ENCODE results near the gene GNAQ. TPM values are rescaled to one million over a fixed set of nuclear protein-coding genes. Genes with fewer than 3 reads are reported as not detected.

Gene GNAQ
- total RNA-seq, 1 experiment from 2014 or later, result 48.6 TPM

DNA sequence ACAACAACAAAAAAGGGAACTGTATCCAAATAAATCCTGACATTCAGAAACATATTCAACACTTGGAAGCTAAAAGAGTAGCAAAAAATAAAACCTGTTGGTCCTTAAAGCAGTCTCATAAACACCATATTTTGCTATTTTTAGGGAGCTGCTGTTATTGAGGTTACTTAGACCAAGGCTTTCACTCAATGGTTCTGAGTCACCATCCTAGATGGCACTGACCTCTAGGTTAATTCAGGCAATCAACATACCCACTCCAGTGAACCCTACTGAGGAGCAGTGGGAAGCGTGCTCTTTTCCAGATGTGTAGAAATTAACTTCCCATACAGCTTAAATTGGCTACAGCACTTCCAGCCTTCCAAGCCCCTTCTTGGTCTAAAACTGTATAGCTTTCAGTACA, 5.2 kb downstream of the GNAQ start:
- no CpG with 5 or more reads among the region's 1 CpG for WGBS (ENCODE audit: extremely low coverage, insufficient read length, low lambda C conversion rate)
- no peak overlapping the region for H3T11ph ChIP-seq (ENCODE audit: low read length)
- H2BK20ac ChIP-seq (ENCODE audit: low read depth, low read length, poor library complexity, severe bottlenecking), result no peak overlapping the region
- H3K23ac ChIP-seq (ENCODE audit: insufficient read length, low read depth, low read length), result no peak overlapping the region
- no peak overlapping the region for H3K27ac Mint-ChIP-seq
- no peaks in the 10 kb centered on the region; a peak in 1 of 7 replicates for H3K36me3 Mint-ChIP-seq (ENCODE audit: insufficient read depth in 1 of 3, low read depth in 3 of 3)
- H4K8ac ChIP-seq (replicated peaks; ENCODE audit: insufficient read length, low read depth, low read length), result no peak overlapping the region
- no peak overlapping the region for H3K56ac ChIP-seq (ENCODE audit: insufficient read length, low read depth, low read length)
- no peak overlapping the region for H3K4me2 ChIP-seq (ENCODE audit: insufficient read depth, insufficient read length, low read length)
- no peaks in the 10 kb centered on the region for H3K9me3 Mint-ChIP-seq
- peaks cover 26% of the 10 kb centered on the region; the same call in 1 of the 2 replicates for H3K79me2 ChIP-seq (ENCODE audit: insufficient read depth, low read length)
- no peak overlapping the region for H4K91ac ChIP-seq (ENCODE audit: insufficient read length, low read depth, low read length)
- H3K27me3 ChIP-seq (ENCODE audit: insufficient read depth, low read length), result no peaks in the 10 kb centered on the region
- no peak overlapping the region for H2AFZ ChIP-seq (ENCODE audit: low read length)
- no peaks in the 10 kb centered on the region for H3K27me3 Mint-ChIP-seq (ENCODE audit: low read depth)
- no peaks in the 10 kb centered on the region for H3K9me3 ChIP-seq (ENCODE audit: control insufficient read depth, low read depth, low read length)
- no peak overlapping the region for H2AK5ac ChIP-seq (ENCODE audit: insufficient read length, low read length)
- peaks cover 6% of the 10 kb centered on the region for H3K79me1 ChIP-seq (ENCODE audit: insufficient read depth, low read depth, low read length, poor library complexity, severe bottlenecking)
- no peak overlapping the region for H2BK120ac ChIP-seq (ENCODE audit: low read depth, low read length, poor library complexity, severe bottlenecking)
- no peak overlapping the region for H3K27ac ChIP-seq (ENCODE audit: insufficient read length, low read depth, low read length)
- H3K23me2 ChIP-seq (ENCODE audit: insufficient read length, low read depth, low read length, poor library complexity, severe bottlenecking), result peaks cover 7% of the 10 kb centered on the region
- no peak overlapping the region for H2BK15ac ChIP-seq (ENCODE audit: low read depth, low read length)
- no peak overlapping the region for H2BK12ac ChIP-seq (ENCODE audit: insufficient read length, low read depth, low read length)
- no peak overlapping the region for H3K9ac ChIP-seq (ENCODE audit: extremely low read depth, insufficient read length, low read length)
- H2BK5ac ChIP-seq (ENCODE audit: insufficient read length, low read length), result no peak overlapping the region
- peaks cover 63% of the 10 kb centered on the region in 2 experiments for H3K4me1 Mint-ChIP-seq
- H3K18ac ChIP-seq (ENCODE audit: insufficient read length, low read depth, low read length), result no peak overlapping the region
- H3K4me3 Mint-ChIP-seq, result no peak overlapping the region
- peaks cover 13% of the 10 kb centered on the region for H3K4me1 ChIP-seq (ENCODE audit: insufficient read depth, low read length)
- DNase-seq, result no peak
- H4K5ac ChIP-seq (ENCODE audit: insufficient read length, low read depth, low read length), result no peak overlapping the region
- TF ChIP-seq, protein P1, sequence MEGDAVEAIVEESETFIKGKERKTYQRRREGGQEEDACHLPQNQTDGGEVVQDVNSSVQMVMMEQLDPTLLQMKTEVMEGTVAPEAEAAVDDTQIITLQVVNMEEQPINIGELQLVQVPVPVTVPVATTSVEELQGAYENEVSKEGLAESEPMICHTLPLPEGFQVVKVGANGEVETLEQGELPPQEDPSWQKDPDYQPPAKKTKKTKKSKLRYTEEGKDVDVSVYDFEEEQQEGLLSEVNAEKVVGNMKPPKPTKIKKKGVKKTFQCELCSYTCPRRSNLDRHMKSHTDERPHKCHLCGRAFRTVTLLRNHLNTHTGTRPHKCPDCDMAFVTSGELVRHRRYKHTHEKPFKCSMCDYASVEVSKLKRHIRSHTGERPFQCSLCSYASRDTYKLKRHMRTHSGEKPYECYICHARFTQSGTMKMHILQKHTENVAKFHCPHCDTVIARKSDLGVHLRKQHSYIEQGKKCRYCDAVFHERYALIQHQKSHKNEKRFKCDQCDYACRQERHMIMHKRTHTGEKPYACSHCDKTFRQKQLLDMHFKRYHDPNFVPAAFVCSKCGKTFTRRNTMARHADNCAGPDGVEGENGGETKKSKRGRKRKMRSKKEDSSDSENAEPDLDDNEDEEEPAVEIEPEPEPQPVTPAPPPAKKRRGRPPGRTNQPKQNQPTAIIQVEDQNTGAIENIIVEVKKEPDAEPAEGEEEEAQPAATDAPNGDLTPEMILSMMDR (conservative IDR thresholded peaks at IDR 0.05), result no peak
- H3K4ac ChIP-seq (ENCODE audit: low read depth, low read length), result no peak overlapping the region
- no peak overlapping the region for H3K14ac ChIP-seq (ENCODE audit: insufficient read depth, low read length)
- H4K20me1 ChIP-seq (ENCODE audit: control insufficient read depth, insufficient read depth, insufficient read length), result no peaks in the 10 kb centered on the region
